Esophagus muscularis mucosa (tissue), 3 donors: Measurements from ENCODE around the gene IL21R.

Source experiments
- CTCF ChIP-seq, 3 experiments: fragments of 200-600 bp in 2 of 3; fragments of 450-650 bp in 1 of 3; sonication (generic) in 2 of 3; IDR thresholded peaks; one replicate each; pipeline ENCODE4 v1.5.1; 2017 to 2019; ENCODE audit warnings: antibody characterized with exemption in 3 of 3, mild to moderate bottlenecking in 2 of 3, moderate library complexity in 1 of 3
- POLR2A ChIP-seq: fragments of 450-650 bp; IDR thresholded peaks from one replicate; pipeline ENCODE4 v1.6.1; 2017; ENCODE audit warnings: antibody characterized with exemption, moderate library complexity, mild to moderate bottlenecking, low read depth
- POLR2AphosphoS5 ChIP-seq, 2 donors: sonication (generic); formaldehyde crosslinking; IDR thresholded peaks; one replicate each; pipeline ENCODE4 v1.6.1; 2017; ENCODE audit warnings: antibody characterized with exemption in 2 of 2

- TF ChIP-seq CTCF (IDR thresholded peaks at IDR 0.05) (no peak), POLR2A (no peak), POLR2AphosphoS5 (IDR thresholded peaks at IDR 0.05) (no peak)
Measured at GRCh38 chr16:27461483-27462171, 59.7 kb downstream of the IL21R start.
